Measurements from ENCODE around the gene CLCN6. TPM values are rescaled to one million over a fixed set of nuclear protein-coding genes. Genes with fewer than 3 reads are reported as not detected.

CLCN6 gene
- total and polyA plus RNA-seq, 2 donors = 9.9 to 13.7 TPM

- Histone ChIP-seq H3K27ac (ENCODE audit: low read depth) (no peak overlapping the region), H3K4me1 (ENCODE audit: insufficient read depth) (no peaks in the 10 kb centered on the region), H3K36me3 (ENCODE audit: insufficient read depth) (no peaks in the 10 kb centered on the region), H3K4me3 (ENCODE audit: low read depth, low read length) (no peak overlapping the region)
- WGBS = 82% methylated on average over 5 of the region's 5 CpGs
- no peak for DNase-seq (ENCODE audit: extremely low spot score)
These were observed 63.7 kb downstream of the CLCN6 start for GRCh38 chr1:11869650-11870207.

GRCh38 chr1:11872545-11872944 lies 66.6 kb downstream of the CLCN6 start:
- Histone ChIP-seq H3K36me3 (ENCODE audit: insufficient read depth) (no peaks in the 10 kb centered on the region), H3K4me1 (ENCODE audit: insufficient read depth) (no peaks in the 10 kb centered on the region), H3K27ac (ENCODE audit: low read depth) (no peak overlapping the region), H3K4me3 (ENCODE audit: low read depth, low read length) (no peak overlapping the region)
- DNase-seq (ENCODE audit: extremely low spot score) = no peak
- 55% methylated on average over 7 of the region's 7 CpGs for WGBS

- no peak overlapping the region for H3K4me3 ChIP-seq (ENCODE audit: low read depth, low read length)
- H3K36me3 ChIP-seq (ENCODE audit: insufficient read depth) = no peaks in the 10 kb centered on the region
- no peaks in the 10 kb centered on the region for H3K4me1 ChIP-seq (ENCODE audit: insufficient read depth)
- 61% methylated on average over 14 of the region's 14 CpGs for WGBS
- no peak for DNase-seq (ENCODE audit: extremely low spot score)
- no peak overlapping the region for H3K27ac ChIP-seq (ENCODE audit: low read depth)
These were observed 67.6 kb downstream of the CLCN6 start for GRCh38 chr1:11873395-11874257.

- H3K27ac ChIP-seq (ENCODE audit: low read depth) = no peak overlapping the region
- no peaks in the 10 kb centered on the region for H3K4me1 ChIP-seq (ENCODE audit: insufficient read depth)
- no peak overlapping the region for H3K4me3 ChIP-seq (ENCODE audit: low read depth, low read length)
- H3K36me3 ChIP-seq (ENCODE audit: insufficient read depth) = no peaks in the 10 kb centered on the region
- WGBS = 57% methylated on average over 10 of the region's 10 CpGs
- DNase-seq (ENCODE audit: extremely low spot score) = no peak
These were observed 68.2 kb downstream of the CLCN6 start for GRCh38 chr1:11874258-11874562.

GRCh38 chr1:11874624-11875023 lies 68.6 kb downstream of the CLCN6 start:
- no peak overlapping the region for H3K27ac ChIP-seq (ENCODE audit: low read depth)
- no peak overlapping the region for H3K4me3 ChIP-seq (ENCODE audit: low read depth, low read length)
- no peaks in the 10 kb centered on the region for H3K36me3 ChIP-seq (ENCODE audit: insufficient read depth)
- no peak for DNase-seq (ENCODE audit: extremely low spot score)
- WGBS = 61% methylated on average over 6 of the region's 6 CpGs
- H3K4me1 ChIP-seq (ENCODE audit: insufficient read depth) = no peaks in the 10 kb centered on the region

GRCh38 chr1:11875094-11875493 lies 69.1 kb downstream of the CLCN6 start:
- no peak overlapping the region for H3K27ac ChIP-seq (ENCODE audit: low read depth)
- no peaks in the 10 kb centered on the region for H3K4me1 ChIP-seq (ENCODE audit: insufficient read depth)
- WGBS = 82% methylated on average over 10 of the region's 10 CpGs

GRCh38 chr1:11877074-11877473 lies 71.1 kb downstream of the CLCN6 start:
- WGBS = 41% methylated on average over 6 of the region's 6 CpGs

More at GRCh38 chr1:11875094-11875493, 69.1 kb downstream of the CLCN6 start:
- no peaks in the 10 kb centered on the region for H3K36me3 ChIP-seq (ENCODE audit: insufficient read depth)
- no peak overlapping the region for H3K4me3 ChIP-seq (ENCODE audit: low read depth, low read length)
- DNase-seq (ENCODE audit: extremely low spot score) = no peak

GRCh38 chr1:11878081-11878890 lies 72.3 kb downstream of the CLCN6 start:
- Histone ChIP-seq H3K4me3 (ENCODE audit: low read depth, low read length) (no peak overlapping the region), H3K27ac (ENCODE audit: low read depth) (no peak overlapping the region), H3K36me3 (ENCODE audit: insufficient read depth) (no peaks in the 10 kb centered on the region), H3K4me1 (ENCODE audit: insufficient read depth) (no peaks in the 10 kb centered on the region)
- WGBS = 91% methylated on average over 31 of the region's 31 CpGs
- DNase-seq (ENCODE audit: extremely low spot score) = no peak

More at GRCh38 chr1:11877074-11877473, 71.1 kb downstream of the CLCN6 start:
- Histone ChIP-seq H3K36me3 (ENCODE audit: insufficient read depth) (no peaks in the 10 kb centered on the region), H3K27ac (ENCODE audit: low read depth) (no peak overlapping the region), H3K4me3 (ENCODE audit: low read depth, low read length) (no peak overlapping the region), H3K4me1 (ENCODE audit: insufficient read depth) (no peaks in the 10 kb centered on the region)
- DNase-seq (ENCODE audit: extremely low spot score) = no peak

- 94% methylated on average over 6 of the region's 6 CpGs for WGBS
- no peak for DNase-seq (ENCODE audit: extremely low spot score)
- H3K27ac ChIP-seq (ENCODE audit: low read depth) = no peak overlapping the region
- no peaks in the 10 kb centered on the region for H3K36me3 ChIP-seq (ENCODE audit: insufficient read depth)
- no peaks in the 10 kb centered on the region for H3K4me1 ChIP-seq (ENCODE audit: insufficient read depth)
- H3K4me3 ChIP-seq (ENCODE audit: low read depth, low read length) = no peak overlapping the region
These were observed 72.8 kb downstream of the CLCN6 start for GRCh38 chr1:11878891-11879190.

- Histone ChIP-seq H3K36me3 (ENCODE audit: insufficient read depth) (no peaks in the 10 kb centered on the region), H3K27ac (ENCODE audit: low read depth) (no peak overlapping the region), H3K4me1 (ENCODE audit: insufficient read depth) (no peaks in the 10 kb centered on the region), H3K4me3 (ENCODE audit: low read depth, low read length) (no peak overlapping the region)
- 78% methylated on average over 28 of the region's 28 CpGs for WGBS
- no peak for DNase-seq (ENCODE audit: extremely low spot score)
These were observed 73.6 kb downstream of the CLCN6 start for GRCh38 chr1:11879311-11880180.

GRCh38 chr1:11880181-11880575 lies 74.2 kb downstream of the CLCN6 start:
- H3K36me3 ChIP-seq (ENCODE audit: insufficient read depth) = no peaks in the 10 kb centered on the region
- no peak for DNase-seq (ENCODE audit: extremely low spot score)
- no peak overlapping the region for H3K27ac ChIP-seq (ENCODE audit: low read depth)
- H3K4me3 ChIP-seq (ENCODE audit: low read depth, low read length) = no peak overlapping the region
- 60% methylated on average over 12 of the region's 12 CpGs for WGBS
- no peaks in the 10 kb centered on the region for H3K4me1 ChIP-seq (ENCODE audit: insufficient read depth)

- no peaks in the 10 kb centered on the region for H3K4me1 ChIP-seq (ENCODE audit: insufficient read depth)
- no peak overlapping the region for H3K27ac ChIP-seq (ENCODE audit: low read depth)
- H3K4me3 ChIP-seq (ENCODE audit: low read depth, low read length) = no peak overlapping the region
- WGBS = 40% methylated on average over 10 of the region's 10 CpGs
- no peaks in the 10 kb centered on the region for H3K36me3 ChIP-seq (ENCODE audit: insufficient read depth)
- no peak for DNase-seq (ENCODE audit: extremely low spot score)
These were observed 75.1 kb downstream of the CLCN6 start for GRCh38 chr1:11880911-11881748.

All from urinary bladder (tissue), 4 donors.